HEK293T (cell line): Measurements from ENCODE around the gene RAD51B.

ENCODE experiments used
- CTCF ChIA-PET: fragments of 350-600 bp; formaldehyde crosslinking; extraction: SDS; loops from one replicate; lab custom pipeline; 2021; ENCODE audit warnings: antibody characterized with exemption, inconsistent platforms; lab: Yijun Ruan, JAX
- POLR2A ChIA-PET: fragments of 350-600 bp; formaldehyde crosslinking; extraction: SDS; loops from one replicate; lab custom pipeline; 2020; ENCODE audit warnings: antibody characterized with exemption, inconsistent platforms; lab: Yijun Ruan, JAX
- DNase-seq: peaks from one replicate; pipeline ENCODE4 v3.0.0; 2012; ENCODE audit warnings: mixed read lengths; ENCODE audit errors: extremely low spot score
- ARNT ChIP-seq: fragments of 450-650 bp; IDR thresholded peaks from 2 replicates; pipeline ENCODE4 v1.6.1; 2017; ENCODE audit warnings: mild to moderate bottlenecking
- BHLHE40 ChIP-seq: fragments of 450-650 bp; IDR thresholded peaks from 2 replicates; pipeline ENCODE4 v1.6.1; 2016; ENCODE audit warnings: mild to moderate bottlenecking, moderate library complexity, borderline replicate concordance
- CTBP1 ChIP-seq: fragments of 450-650 bp; IDR thresholded peaks from 2 replicates; pipeline ENCODE4 v1.6.1; 2016; ENCODE audit warnings: borderline replicate concordance
- ELF4 ChIP-seq: fragments of 450-650 bp; IDR thresholded peaks from 2 replicates; pipeline ENCODE4 v1.6.1; 2017; ENCODE audit warnings: antibody characterized with exemption
- FOXA1 ChIP-seq: fragments of 450-650 bp; IDR thresholded peaks from 2 replicates; pipeline ENCODE4 v1.6.1; 2016; ENCODE audit warnings: mild to moderate bottlenecking
- FOXK2 ChIP-seq: fragments of 450-650 bp; IDR thresholded peaks from 2 replicates; pipeline ENCODE4 v1.6.1; 2016; ENCODE audit warnings: mild to moderate bottlenecking
- FOXM1 ChIP-seq: fragments of 450-650 bp; IDR thresholded peaks from 2 replicates; pipeline ENCODE4 v1.6.1; 2017; ENCODE audit warnings: mild to moderate bottlenecking, borderline replicate concordance
- HDGF ChIP-seq: fragments of 450-650 bp; IDR thresholded peaks from 2 replicates; pipeline ENCODE4 v1.6.1; 2017; ENCODE audit warnings: antibody characterized with exemption, borderline replicate concordance
- L3MBTL2 ChIP-seq: fragments of 450-650 bp; conservative IDR thresholded peaks from 2 replicates; pipeline ENCODE4 v1.6.1; 2016; ENCODE audit warnings: mild to moderate bottlenecking
- LEF1 ChIP-seq: fragments of 450-650 bp; IDR thresholded peaks from 2 replicates; pipeline ENCODE4 v1.6.1; 2017; ENCODE audit warnings: mild to moderate bottlenecking, borderline replicate concordance
- NFRKB ChIP-seq: fragments of 450-650 bp; IDR thresholded peaks from 2 replicates; pipeline ENCODE4 v1.6.1; 2016; ENCODE audit warnings: mild to moderate bottlenecking, moderate library complexity
- SP1 ChIP-seq: fragments of 450-650 bp; IDR thresholded peaks from 2 replicates; pipeline ENCODE4 v1.6.1; 2017
- SUZ12 ChIP-seq: fragments of 450-650 bp; IDR thresholded peaks from 2 replicates; pipeline ENCODE4 v1.6.1; 2016; ENCODE audit warnings: mild to moderate bottlenecking
- TARDBP ChIP-seq: fragments of 450-650 bp; IDR thresholded peaks from 2 replicates; pipeline ENCODE4 v1.6.1; 2016
- ZNF384 ChIP-seq: fragments of 450-650 bp; IDR thresholded peaks from 2 replicates; pipeline ENCODE4 v1.6.1; 2016
- TF ChIP-seq, protein P1 (sequence below): fragments of 450-650 bp; IDR thresholded peaks from 2 replicates; pipeline ENCODE4 v1.6.1; 2016

RAD51B gene

DNA sequence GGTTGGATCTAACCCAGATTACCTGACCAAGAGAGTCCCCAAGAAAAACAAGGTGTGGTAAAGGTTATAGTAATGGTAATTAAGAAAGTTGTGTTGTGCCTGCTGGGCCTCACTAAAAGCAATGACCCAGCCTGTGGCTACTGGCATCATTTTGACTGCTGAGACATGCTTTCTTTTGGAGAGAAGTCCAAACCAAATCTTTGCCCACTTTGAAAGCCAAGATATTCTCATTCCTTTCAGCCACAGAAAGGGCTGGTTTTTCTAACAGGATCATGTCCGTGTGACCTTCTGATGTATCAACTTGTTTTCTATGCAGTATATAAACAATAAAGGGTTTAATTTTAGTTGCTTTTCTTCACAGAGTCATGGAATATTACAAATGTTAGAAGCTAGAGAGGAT is 388.6 kb downstream of the RAD51B start:
- ChIA-PET POLR2A (no interaction called here), CTCF (no interaction called here)
- DNase-seq: no peak
- TF ChIP-seq TARDBP: no peak
- TF ChIP-seq ARNT: no peak
- no peak for TF ChIP-seq ZNF384
- TF ChIP-seq ELF4: no peak
- no peak for TF ChIP-seq SP1
- no peak for TF ChIP-seq CTBP1
- no peak for TF ChIP-seq BHLHE40
- TF ChIP-seq, protein P1, sequence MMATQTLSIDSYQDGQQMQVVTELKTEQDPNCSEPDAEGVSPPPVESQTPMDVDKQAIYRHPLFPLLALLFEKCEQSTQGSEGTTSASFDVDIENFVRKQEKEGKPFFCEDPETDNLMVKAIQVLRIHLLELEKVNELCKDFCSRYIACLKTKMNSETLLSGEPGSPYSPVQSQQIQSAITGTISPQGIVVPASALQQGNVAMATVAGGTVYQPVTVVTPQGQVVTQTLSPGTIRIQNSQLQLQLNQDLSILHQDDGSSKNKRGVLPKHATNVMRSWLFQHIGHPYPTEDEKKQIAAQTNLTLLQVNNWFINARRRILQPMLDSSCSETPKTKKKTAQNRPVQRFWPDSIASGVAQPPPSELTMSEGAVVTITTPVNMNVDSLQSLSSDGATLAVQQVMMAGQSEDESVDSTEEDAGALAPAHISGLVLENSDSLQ: no peak
- TF ChIP-seq SUZ12: no peak
- TF ChIP-seq HDGF: no peak
- no peak for TF ChIP-seq FOXK2
- no peak for TF ChIP-seq FOXA1
- no peak for TF ChIP-seq LEF1
- TF ChIP-seq FOXM1: no peak
- TF ChIP-seq NFRKB: no peak
- TF ChIP-seq L3MBTL2: no peak

DNA sequence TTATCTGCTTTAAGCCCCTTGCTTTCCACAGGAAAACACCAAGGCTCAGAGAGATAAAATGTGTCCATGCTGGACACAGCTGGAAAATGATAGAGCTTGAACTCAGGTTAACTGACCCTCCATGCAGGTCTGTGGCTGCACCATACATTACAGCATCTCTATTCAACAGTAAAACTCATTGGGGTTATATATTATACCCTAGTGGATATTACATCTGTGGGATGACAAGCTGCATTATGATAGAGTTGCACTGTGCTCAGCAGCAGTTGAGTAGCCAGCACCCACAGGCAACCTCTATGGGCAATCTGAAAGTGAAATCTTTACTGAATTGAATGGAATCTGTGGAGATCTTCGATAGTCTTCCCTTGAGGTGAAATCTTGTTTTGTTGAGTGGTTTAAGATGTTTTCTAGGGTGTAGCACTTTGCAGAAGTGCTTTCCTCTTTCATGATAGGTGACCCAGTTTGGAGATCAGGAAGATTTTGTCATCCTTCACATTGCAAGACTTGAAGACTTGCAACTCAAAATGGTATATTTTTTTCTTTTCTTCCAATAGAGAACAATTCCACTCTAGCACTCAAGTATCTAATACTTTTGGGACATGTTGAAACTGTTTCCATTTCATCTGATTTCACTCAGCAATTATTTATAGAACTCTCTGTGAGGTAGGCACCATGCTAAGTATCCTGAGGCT is 389.2 kb downstream of the RAD51B start:
- ChIA-PET POLR2A (no interaction called here), CTCF (no interaction called here)
- TF ChIP-seq ZNF384 (no peak), L3MBTL2 (no peak), SP1 (no peak), CTBP1 (no peak), FOXA1 (no peak), SUZ12 (no peak), HDGF (no peak), FOXM1 (no peak)
- DNase-seq: no peak

DNA sequence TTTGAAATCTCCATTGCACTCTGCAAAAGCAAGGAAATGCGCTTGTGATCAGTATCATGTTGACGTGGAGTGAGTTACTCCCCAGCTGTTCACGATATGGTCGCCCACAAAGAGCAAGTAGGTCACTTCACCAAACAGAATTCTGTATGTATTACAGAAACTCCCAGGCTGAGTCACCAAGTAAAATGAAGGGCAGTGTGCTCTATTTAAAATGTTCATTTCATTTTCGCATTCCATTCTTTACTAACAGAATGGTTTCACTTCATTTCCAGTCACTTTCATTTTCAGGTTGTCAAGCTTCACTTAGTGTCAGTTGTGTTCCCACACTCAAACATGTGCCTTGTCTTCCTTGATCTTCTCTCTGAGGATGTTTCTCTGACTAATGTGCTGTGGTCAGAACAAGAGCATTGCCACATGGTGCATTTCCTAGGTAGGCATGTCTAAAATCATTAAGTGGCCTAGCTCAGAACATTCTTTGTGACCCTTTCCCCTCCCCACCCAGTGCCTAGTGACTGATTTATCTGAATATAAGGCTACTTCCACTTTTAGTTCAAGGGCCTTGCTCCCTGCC is 391.2 kb downstream of the RAD51B start:
- no peak for DNase-seq
- CTCF ChIA-PET: no interaction called here
- POLR2A ChIA-PET: no interaction called here
- TF ChIP-seq ZNF384 (no peak), FOXA1 (no peak), ELF4 (no peak), BHLHE40 (no peak), NFRKB (no peak), LEF1 (no peak), SUZ12 (no peak), L3MBTL2 (no peak)

DNA sequence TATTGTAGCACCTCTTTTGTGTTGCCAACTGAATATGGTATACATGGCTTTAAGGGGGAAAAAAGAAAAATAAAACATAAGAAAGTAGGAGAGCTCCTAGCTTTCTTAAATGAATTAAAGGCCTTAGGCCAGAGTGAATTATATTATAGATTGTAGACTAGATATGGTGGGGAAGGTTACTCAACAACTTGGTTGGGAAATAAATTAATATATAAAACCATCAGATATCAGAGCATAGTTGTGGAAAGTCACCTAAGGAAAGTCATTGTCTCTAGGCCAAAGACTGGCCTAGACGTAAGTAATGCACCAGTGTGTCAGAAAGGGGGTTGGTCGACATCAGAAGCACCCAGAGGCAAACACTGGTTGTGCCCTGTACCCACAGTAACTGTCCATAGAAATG is 391.8 kb downstream of the RAD51B start:
- CTCF ChIA-PET: no interaction called here
- POLR2A ChIA-PET: no interaction called here
- TF ChIP-seq ARNT: no peak
- no peak for TF ChIP-seq SP1
- no peak for TF ChIP-seq FOXM1
- no peak for TF ChIP-seq ZNF384
- no peak for TF ChIP-seq L3MBTL2
- TF ChIP-seq ELF4: no peak
- DNase-seq: no peak

DNA sequence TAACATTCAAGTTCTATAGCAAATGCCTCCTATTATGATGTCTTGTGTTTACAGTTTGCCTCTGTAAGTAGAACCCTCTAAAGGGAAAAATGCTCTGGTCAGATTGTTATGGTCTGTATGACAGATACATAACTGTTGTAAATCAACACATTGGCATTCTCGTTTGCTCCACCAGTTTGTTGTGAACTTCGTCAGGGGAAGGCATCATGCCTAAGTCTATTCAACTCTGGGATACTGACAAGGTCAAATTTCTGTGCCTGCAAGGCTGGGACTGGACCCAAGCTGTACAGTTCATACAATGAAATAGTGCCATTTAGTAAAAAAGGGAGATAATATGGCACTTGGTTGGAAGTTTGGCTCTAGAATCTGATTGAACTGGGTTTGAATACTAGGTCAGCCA is 392.3 kb downstream of the RAD51B start:
- CTCF ChIA-PET: no interaction called here
- POLR2A ChIA-PET: no interaction called here
- TF ChIP-seq ELF4 (no peak), FOXK2 (no peak), NFRKB (no peak), LEF1 (no peak), HDGF (no peak), ZNF384 (no peak), TARDBP (no peak), FOXA1 (no peak), FOXM1 (no peak), CTBP1 (no peak), SP1 (no peak), L3MBTL2 (no peak), BHLHE40 (no peak)
- no peak for DNase-seq

DNA sequence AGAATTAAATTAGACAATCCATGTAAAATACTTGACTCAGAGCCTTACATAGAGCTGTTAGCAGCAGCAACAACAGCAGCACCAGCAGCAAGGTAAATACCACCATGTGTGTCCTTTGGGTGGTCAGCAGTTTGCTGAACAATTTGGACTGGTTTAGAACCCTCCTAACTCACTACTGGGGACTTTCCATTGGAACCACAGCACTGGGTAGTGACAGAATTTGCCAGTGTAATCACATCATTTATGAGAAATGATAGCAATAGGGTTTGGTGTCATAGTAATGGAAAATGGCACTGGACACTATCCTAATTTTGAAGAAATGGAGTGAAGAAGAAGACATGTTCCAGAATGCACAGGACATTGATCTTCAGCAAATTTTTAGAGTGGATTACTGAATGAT is 392.8 kb downstream of the RAD51B start:
- POLR2A ChIA-PET: no interaction called here
- CTCF ChIA-PET: no interaction called here

DNA sequence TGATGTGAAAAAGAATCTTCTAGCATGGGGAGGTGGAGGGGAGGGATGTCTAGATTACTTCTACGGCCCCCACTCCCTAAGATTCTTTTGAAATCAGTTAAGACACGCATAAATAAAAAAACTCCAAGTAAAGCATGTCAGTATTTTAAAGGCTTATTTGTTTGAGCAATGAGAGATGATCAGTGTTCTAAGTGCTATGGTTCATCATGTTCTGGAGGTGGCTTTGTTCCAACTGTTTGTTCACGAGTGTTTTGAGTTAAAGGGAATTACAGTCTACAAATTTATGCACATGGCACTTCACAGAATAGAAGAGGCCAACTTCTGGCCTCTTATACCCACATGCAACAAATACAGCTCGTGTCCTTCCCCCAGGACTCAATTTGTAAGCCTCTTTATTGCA is 394.9 kb downstream of the RAD51B start:
- DNase-seq: no peak
- CTCF ChIA-PET: no interaction called here
- POLR2A ChIA-PET: no interaction called here
- TF ChIP-seq SUZ12 (no peak), FOXA1 (no peak), ZNF384 (no peak), FOXM1 (no peak), BHLHE40 (no peak), HDGF (no peak)

More for the DNA sequence above, 392.8 kb downstream of the RAD51B start:
- DNase-seq: no peak
- TF ChIP-seq FOXM1: no peak
- TF ChIP-seq CTBP1: no peak
- TF ChIP-seq L3MBTL2: no peak
- no peak for TF ChIP-seq NFRKB
- no peak for TF ChIP-seq ZNF384
- TF ChIP-seq SP1: no peak

DNA sequence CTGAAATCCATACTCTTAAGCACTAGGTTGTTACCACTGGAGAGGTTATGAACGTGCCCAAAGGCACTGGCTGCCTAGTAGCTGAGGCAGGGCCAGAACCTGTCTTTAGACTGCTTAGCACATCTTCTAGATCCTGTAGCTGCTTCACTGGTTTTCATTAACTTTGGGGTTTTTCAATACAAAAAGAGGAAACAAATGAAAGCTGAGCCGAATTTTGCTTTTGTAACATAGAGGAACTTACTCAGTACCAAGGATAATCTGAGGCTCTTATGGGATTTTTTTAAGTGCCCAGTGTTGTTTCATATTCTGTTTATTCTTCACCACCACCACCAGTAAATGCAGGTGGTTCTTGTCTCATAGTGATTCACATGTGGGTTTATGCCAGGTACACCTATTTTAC is 396.1 kb downstream of the RAD51B start:
- CTCF ChIA-PET: no interaction called here

More for the DNA sequence above, 396.1 kb downstream of the RAD51B start:
- POLR2A ChIA-PET: no interaction called here
- TF ChIP-seq CTBP1 (no peak), LEF1 (no peak), ELF4 (no peak), TARDBP (no peak), NFRKB (no peak), ARNT (no peak), SUZ12 (no peak), BHLHE40 (no peak), SP1 (no peak), L3MBTL2 (no peak), FOXK2 (no peak), FOXA1 (no peak)
- DNase-seq: no peak
